Upper lobe of left lung (tissue), 6 donors: Measurements from ENCODE around the gene SLC39A2. TPM values are rescaled to one million over a fixed set of nuclear protein-coding genes. Genes with fewer than 3 reads are reported as not detected.
"Not testable (repeated sequence)": the region's sequence is repeated elsewhere in the genome, so short reads cannot be mapped to it uniquely, and the experiment has no call there.

ENCODE experiments used
- ATAC-seq, 2 donors: fragments of 200-7000 bp; cut with Tn5 transposase; one replicate each; pipeline ENCODE4 v1.9.1; 2022; ENCODE audit warnings: mild to moderate bottlenecking in 2 of 2, moderate library complexity in 2 of 2; ENCODE audit not compliant: low FRiP score in 2 of 2
- DNase-seq, 2 donors: peaks; one replicate each; pipeline ENCODE4 v3.0.0-alpha.2; 2019 to 2020
- H3K27ac ChIP-seq, 4 donors: fragments of 200-600 bp; sonication (generic); one replicate each; pipeline ENCODE4 v1.5.1; 2016 to 2019
- H3K27me3 ChIP-seq, 4 donors: fragments of 200-600 bp; sonication (generic); one replicate each; pipeline ENCODE4 v1.5.1; 2017 to 2019
- H3K36me3 ChIP-seq, 4 donors: fragments of 200-600 bp; sonication (generic); one replicate each; pipeline ENCODE4 v1.5.1; 2016 to 2019
- H3K4me1 ChIP-seq, 4 donors: fragments of 200-600 bp; sonication (generic); one replicate each; pipeline ENCODE4 v1.5.1; 2018 to 2019
- H3K4me3 ChIP-seq, 4 donors: fragments of 200-600 bp; sonication (generic); one replicate each; pipeline ENCODE4 v1.5.1; 2017 to 2019; ENCODE audit warnings: mild to moderate bottlenecking in 2 of 4, moderate library complexity in 1 of 4
- H3K9me3 ChIP-seq, 4 donors: fragments of 200-600 bp; sonication (generic); one replicate each; pipeline ENCODE4 v1.5.1; 2018 to 2019
- EP300 ChIP-seq, 4 donors: sonication (generic); formaldehyde crosslinking; IDR thresholded peaks; one replicate each; pipeline ENCODE4 v1.5.1; 2017; ENCODE audit warnings: antibody characterized with exemption in 4 of 4, control low read depth in 2 of 4
- POLR2A ChIP-seq, 4 donors: fragments of 450-650 bp; IDR thresholded peaks; one replicate each; pipeline ENCODE4 v1.5.1; 2016 to 2017; ENCODE audit warnings: antibody characterized with exemption in 4 of 4, mild to moderate bottlenecking in 2 of 4
- POLR2AphosphoS5 ChIP-seq, 2 donors: sonication (generic); formaldehyde crosslinking; IDR thresholded peaks; one replicate each; pipeline ENCODE4 v1.5.1; 2017; ENCODE audit warnings: antibody characterized with exemption in 2 of 2
- WGBS, 2 donors: methylation state at CpG; one replicate each; pipeline ENCODE4 v1.1.5; 2017 to 2018; 5-methylcytosine and 5-hydroxymethylcytosine counted together
- total RNA-seq, 6 donors: library from RNA; depleted of rRNA in 4 of 6; stranded (reverse); fragments of >200 nt in 4 of 6; gene quantifications; one replicate each; pipeline versions ENCODE4 v1.1.0 to v1.2.1, GENCODE V29; 2016 to 2021
- TF ChIP-seq, protein P1 (sequence below), 6 experiments: fragments of 450-650 bp in 4 of 6; fragments of 200-600 bp in 2 of 6; sonication (generic) in 2 of 6; IDR thresholded peaks; one replicate each; pipeline ENCODE4 v1.5.1; 2016 to 2019; ENCODE audit warnings: antibody characterized with exemption in 6 of 6
- donor health status: DM: no; HTN: no; CAD: no; lungs with moderate emphysema.
- donor health status: DM: no; HTN: yes; CAD: no; lungs with severe emphysema.

SLC39A2 gene
- total RNA-seq, 6 donors from 2014 or later = 0.30 TPM; not detected in 5

DNA sequence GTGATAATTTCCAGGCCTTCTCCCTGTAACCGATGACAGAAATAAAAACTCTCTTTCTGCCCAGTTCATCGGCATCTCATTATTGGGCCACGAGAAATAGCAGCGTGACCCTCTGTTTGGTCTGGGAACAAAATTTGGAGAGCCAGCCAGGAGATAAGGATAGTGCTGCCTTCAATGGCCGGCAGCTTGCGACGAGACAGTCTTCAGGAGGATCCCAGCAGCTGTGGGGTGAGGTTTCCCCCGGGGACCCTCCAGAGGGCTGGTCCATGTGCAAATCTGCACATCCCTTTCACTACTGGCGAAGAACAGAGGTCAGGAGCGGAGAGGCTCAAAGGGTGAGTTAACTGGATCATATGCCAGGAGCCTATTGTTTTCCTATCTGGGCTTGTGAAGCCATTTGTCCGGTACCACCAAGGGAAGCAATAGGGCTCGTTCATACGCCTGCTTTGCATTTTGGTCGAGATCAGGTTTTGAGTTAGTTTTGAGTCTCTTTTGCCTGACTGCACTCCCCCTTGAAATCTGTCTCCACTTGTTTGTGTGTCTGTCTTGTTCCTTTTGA lies 4.8 kb downstream of the SLC39A2 start:
- Histone ChIP-seq H3K4me3 (no peak overlapping the region), H3K27me3 (no peaks in the 10 kb centered on the region), H3K9me3 (no peaks in the 10 kb centered on the region), H3K27ac (no peak overlapping the region), H3K36me3 (no peaks in the 10 kb centered on the region), H3K4me1 (no peaks in the 10 kb centered on the region)
- DNase-seq = no peak
- TF ChIP-seq POLR2A (IDR thresholded peaks at IDR 0.05) = no peak
- TF ChIP-seq EP300 (IDR thresholded peaks at IDR 0.05) = no peak
- no peak for TF ChIP-seq POLR2AphosphoS5 (IDR thresholded peaks at IDR 0.05)
- TF ChIP-seq, protein P1, sequence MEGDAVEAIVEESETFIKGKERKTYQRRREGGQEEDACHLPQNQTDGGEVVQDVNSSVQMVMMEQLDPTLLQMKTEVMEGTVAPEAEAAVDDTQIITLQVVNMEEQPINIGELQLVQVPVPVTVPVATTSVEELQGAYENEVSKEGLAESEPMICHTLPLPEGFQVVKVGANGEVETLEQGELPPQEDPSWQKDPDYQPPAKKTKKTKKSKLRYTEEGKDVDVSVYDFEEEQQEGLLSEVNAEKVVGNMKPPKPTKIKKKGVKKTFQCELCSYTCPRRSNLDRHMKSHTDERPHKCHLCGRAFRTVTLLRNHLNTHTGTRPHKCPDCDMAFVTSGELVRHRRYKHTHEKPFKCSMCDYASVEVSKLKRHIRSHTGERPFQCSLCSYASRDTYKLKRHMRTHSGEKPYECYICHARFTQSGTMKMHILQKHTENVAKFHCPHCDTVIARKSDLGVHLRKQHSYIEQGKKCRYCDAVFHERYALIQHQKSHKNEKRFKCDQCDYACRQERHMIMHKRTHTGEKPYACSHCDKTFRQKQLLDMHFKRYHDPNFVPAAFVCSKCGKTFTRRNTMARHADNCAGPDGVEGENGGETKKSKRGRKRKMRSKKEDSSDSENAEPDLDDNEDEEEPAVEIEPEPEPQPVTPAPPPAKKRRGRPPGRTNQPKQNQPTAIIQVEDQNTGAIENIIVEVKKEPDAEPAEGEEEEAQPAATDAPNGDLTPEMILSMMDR (IDR thresholded peaks at IDR 0.05) = no peak
- 88 to 89% methylated on average over 14 of the region's 14 CpGs for WGBS, 2 donors
- no peak for ATAC-seq

DNA sequence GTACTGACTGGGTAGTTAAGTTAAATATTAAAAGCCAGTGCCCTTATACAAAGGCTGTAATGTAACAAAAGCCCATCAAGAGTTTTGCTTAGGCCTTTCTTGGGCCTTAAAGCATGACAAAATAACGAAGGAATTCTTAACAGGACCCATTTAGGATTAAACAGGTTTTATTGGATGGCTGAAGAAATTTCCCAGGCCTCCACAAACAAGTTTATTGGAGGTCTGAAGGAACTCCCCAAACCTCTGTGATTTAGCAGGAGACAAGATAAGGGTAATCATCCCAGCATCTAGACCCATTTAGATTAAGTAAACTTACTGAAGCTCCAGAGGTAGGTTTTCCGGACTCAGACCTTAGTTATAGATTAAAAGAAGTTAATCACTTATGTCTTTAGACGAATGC lies 10.6 kb downstream of the SLC39A2 start:
- H3K4me1 ChIP-seq, H3K27me3 ChIP-seq, DNase-seq, H3K4me3 ChIP-seq, H3K27ac ChIP-seq, ATAC-seq, H3K36me3 ChIP-seq, H3K9me3 ChIP-seq: not testable (repeated sequence)
- 75 to 81% methylated on average over 3 of the region's 3 CpGs for WGBS, 2 donors

GRCh38 chr14:21011136-21011535 lies 12.0 kb downstream of the SLC39A2 start:
- H3K4me3 ChIP-seq = no peak overlapping the region
- H3K9me3 ChIP-seq = no peaks in the 10 kb centered on the region
- no peak overlapping the region for H3K27ac ChIP-seq
- ATAC-seq = no peak
- TF ChIP-seq, protein P1 (IDR thresholded peaks at IDR 0.05) = no peak
- no peak for TF ChIP-seq POLR2A (IDR thresholded peaks at IDR 0.05)
- TF ChIP-seq EP300 (IDR thresholded peaks at IDR 0.05) = no peak
- TF ChIP-seq POLR2AphosphoS5 (IDR thresholded peaks at IDR 0.05) = no peak
- H3K27me3 ChIP-seq = no peaks in the 10 kb centered on the region
- WGBS, 2 donors = 69 to 87% methylated on average over 1 of the region's 1 CpG
- no peak for DNase-seq
- no peaks in the 10 kb centered on the region for H3K36me3 ChIP-seq
- H3K4me1 ChIP-seq = peaks cover 0 to 5% (median 5%) of the 10 kb centered on the region in 4 donors

- ATAC-seq (peak; percentile 83 to 89), DNase-seq (peak in 1 of 2 donors; percentile 81)
- TF ChIP-seq EP300 (IDR thresholded peaks at IDR 0.05) (no peak), POLR2AphosphoS5 (IDR thresholded peaks at IDR 0.05) (peak; percentile 18 to 32), POLR2A (IDR thresholded peaks at IDR 0.05) (no peak)
- TF ChIP-seq, protein P1 (IDR thresholded peaks at IDR 0.05) = peak; percentile 70 to 88 (median 88)
Measured at GRCh38 chr14:21014761-21015190, 15.7 kb downstream of the SLC39A2 start.

DNA sequence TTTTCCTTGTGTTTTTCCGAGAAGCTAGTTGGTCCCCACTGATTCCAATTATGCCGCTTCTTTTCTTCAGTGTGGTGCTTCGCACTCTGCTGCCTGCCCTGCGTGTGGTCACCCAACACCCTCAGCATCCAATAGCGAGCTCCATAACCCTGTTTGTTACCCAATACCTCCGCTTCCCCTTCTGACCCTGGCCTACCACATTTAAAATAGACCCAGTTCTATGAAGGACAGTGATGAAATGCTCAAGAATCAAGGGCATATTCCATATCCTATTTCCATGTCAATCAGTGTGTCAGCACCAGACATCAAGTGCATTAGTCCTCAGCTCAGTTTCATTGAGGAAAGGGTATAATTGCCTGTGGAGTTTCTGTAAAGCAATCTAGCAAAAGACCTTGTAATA lies 16.2 kb downstream of the SLC39A2 start:
- 58 to 73% methylated on average over 6 of the region's 6 CpGs for WGBS, 2 donors
- H3K4me3 ChIP-seq = no peak overlapping the region
- H3K27me3 ChIP-seq = no peaks in the 10 kb centered on the region
- DNase-seq = no peak
- ATAC-seq = peak in 1 of 2 donors; percentile 37
- no peaks in the 10 kb centered on the region for H3K9me3 ChIP-seq
- peaks cover 0 to 5% (median 5%) of the 10 kb centered on the region in 4 donors for H3K4me1 ChIP-seq
- TF ChIP-seq EP300 (IDR thresholded peaks at IDR 0.05) (no peak), POLR2A (IDR thresholded peaks at IDR 0.05) (no peak), POLR2AphosphoS5 (IDR thresholded peaks at IDR 0.05) (no peak)
- TF ChIP-seq, protein P1 (IDR thresholded peaks at IDR 0.05) = no peak
- H3K36me3 ChIP-seq = peaks cover 3 to 37% (median 17%) of the 10 kb centered on the region in 4 donors
- no peak overlapping the region for H3K27ac ChIP-seq

More at GRCh38 chr14:21014761-21015190, 15.7 kb downstream of the SLC39A2 start:
- no peaks in the 10 kb centered on the region for H3K27me3 ChIP-seq
- H3K4me3 ChIP-seq = no peak overlapping the region
- peaks cover 3 to 32% (median 17%) of the 10 kb centered on the region in 4 donors for H3K36me3 ChIP-seq
- no peaks in the 10 kb centered on the region for H3K9me3 ChIP-seq
- H3K4me1 ChIP-seq = peaks cover 0 to 5% (median 5%) of the 10 kb centered on the region in 4 donors
- no peak overlapping the region for H3K27ac ChIP-seq
- 0% methylated on average over 4 of the region's 4 CpGs for WGBS, 2 donors
